AG09319 (cell line): ENCODE results near the gene RIN1.
"Not testable (repeated sequence)": the region's sequence is repeated elsewhere in the genome, so short reads cannot be mapped to it uniquely, and the experiment has no call there.

Source experiments
- DNase-seq: peaks from one replicate; pipeline ENCODE4 v3.0.0-alpha.2; 2010; ENCODE audit warnings: low read depth; ENCODE audit errors: extremely low read depth
- CTCF ChIP-seq: IDR thresholded peaks from 2 replicates; pipeline ENCODE4 v1.5.1; 2011; ENCODE audit warnings: low read depth, mild to moderate bottlenecking, inconsistent platforms, low read length, moderate library complexity

The RIN1 gene, protein sequence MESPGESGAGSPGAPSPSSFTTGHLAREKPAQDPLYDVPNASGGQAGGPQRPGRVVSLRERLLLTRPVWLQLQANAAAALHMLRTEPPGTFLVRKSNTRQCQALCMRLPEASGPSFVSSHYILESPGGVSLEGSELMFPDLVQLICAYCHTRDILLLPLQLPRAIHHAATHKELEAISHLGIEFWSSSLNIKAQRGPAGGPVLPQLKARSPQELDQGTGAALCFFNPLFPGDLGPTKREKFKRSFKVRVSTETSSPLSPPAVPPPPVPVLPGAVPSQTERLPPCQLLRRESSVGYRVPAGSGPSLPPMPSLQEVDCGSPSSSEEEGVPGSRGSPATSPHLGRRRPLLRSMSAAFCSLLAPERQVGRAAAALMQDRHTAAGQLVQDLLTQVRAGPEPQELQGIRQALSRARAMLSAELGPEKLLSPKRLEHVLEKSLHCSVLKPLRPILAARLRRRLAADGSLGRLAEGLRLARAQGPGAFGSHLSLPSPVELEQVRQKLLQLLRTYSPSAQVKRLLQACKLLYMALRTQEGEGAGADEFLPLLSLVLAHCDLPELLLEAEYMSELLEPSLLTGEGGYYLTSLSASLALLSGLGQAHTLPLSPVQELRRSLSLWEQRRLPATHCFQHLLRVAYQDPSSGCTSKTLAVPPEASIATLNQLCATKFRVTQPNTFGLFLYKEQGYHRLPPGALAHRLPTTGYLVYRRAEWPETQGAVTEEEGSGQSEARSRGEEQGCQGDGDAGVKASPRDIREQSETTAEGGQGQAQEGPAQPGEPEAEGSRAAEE

DNA sequence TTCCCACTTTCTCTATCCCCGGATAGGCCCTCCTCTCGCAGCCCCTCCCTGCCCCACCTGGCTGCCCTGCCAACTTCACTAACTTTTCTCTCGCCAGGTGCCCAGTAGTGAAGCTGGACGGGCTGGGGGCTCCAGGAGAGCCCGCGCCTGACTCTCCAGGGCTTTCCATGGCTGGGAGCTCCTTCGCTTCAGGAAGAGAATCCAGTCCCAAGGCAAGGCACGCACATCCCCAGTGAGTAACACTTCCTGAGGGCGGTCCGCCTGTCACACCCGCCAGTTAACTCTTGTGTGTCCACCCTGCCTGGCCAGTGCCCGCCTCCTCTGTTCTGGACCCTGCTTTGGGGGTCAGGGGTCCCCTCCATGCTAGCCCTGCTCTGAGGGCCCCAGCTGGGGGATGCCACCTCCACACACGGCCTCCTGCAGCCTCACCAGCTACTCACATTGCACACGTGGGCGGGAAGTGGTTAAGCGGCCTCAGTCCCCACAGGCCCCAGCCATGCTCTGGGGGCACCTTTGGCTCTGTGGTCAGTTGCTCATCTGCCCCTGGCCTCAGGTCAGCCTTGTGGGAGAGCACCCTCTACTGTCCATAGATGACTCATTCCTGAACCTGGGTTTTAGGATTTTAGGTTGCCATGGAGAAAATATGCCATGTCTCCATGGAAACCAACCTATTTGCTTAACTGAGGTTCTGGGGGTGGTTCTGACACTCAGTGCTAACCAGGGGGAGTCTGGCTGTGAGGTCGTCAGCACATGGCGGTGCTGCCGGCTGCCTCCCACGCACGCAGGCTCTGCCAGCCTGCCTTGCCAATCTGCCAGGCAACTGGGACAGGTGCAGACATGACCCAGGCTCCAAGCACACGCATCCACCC, at the start of gene RIN1:
Gene RIN1 (minus strand): TSS at position 201 of the 869 bp plus-strand sequence. CDS start 32 bp downstream, at position 169.
- TF ChIP-seq CTCF, result peak; percentile 60
- DNase-seq, result peak; percentile 87

- not testable (repeated sequence) for DNase-seq
Observed at GRCh38 chr11:66384316-66384715, 48.1 kb upstream of the RIN1 start.

GRCh38 chr11:66380264-66380663, 44.0 kb upstream of the RIN1 start:
- not testable (repeated sequence) for DNase-seq

GRCh38 chr11:66373690-66374287, 37.6 kb upstream of the RIN1 start:
- DNase-seq, result not testable (repeated sequence)

DNA sequence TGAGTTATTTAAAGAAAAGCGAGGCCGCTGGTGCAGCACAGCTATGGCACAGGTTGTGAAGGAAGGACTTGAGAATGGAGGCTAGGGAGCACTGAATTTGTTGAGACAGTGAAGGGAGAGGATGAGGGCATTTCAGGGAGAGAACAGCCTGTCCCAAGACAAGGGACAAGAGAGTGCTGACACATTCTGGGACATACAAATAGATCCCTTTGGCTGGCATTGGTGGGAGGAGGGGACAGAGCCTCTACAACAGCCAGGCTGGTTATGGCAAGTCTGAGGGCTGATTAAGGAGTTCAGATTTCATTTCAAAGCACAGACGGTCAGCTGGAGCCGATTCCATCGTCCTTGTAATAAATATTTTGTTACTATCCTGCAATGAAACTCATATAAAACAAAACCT, 37.0 kb upstream of the RIN1 start:
- TF ChIP-seq CTCF, result no peak
- DNase-seq, result no peak

- no peak for DNase-seq
- TF ChIP-seq CTCF, result no peak
Observed at GRCh38 chr11:66371627-66372415, 35.6 kb upstream of the RIN1 start, which contains the start of gene SLC29A2. Gene SLC29A2, minus strand, starts transcription at chr11:66371760. Its CDS starts 169 bp downstream, at chr11:66371591.

GRCh38 chr11:66369073-66369894, 33.0 kb upstream of the RIN1 start:
- no peak for TF ChIP-seq CTCF
- no peak for DNase-seq
